MM.1S (cell line): ENCODE data around the gene SNX6.

Experiments used
- CTCF ChIP-seq: fragments of 300-600 bp; sonication (generic); IDR thresholded peaks from 2 replicates; pipeline ENCODE4 v1.5.1; 2016; ENCODE audit warnings: antibody characterized with exemption, low read length, mixed read lengths
- EZH2 ChIP-seq: fragments of 300-600 bp; sonication (generic); optimal IDR thresholded peaks from 2 replicates; pipeline ENCODE3; 2017; ENCODE audit warnings: low read depth, mild to moderate bottlenecking, antibody characterized with exemption, low read length, mixed read lengths
- EZH2phosphoT487 ChIP-seq: fragments of 300-600 bp; sonication (generic); IDR thresholded peaks from 2 replicates; pipeline ENCODE4 v1.6.1; 2018; ENCODE audit warnings: antibody characterized with exemption, low read length

- TF ChIP-seq EZH2 (no peak), CTCF (no peak), EZH2phosphoT487 (no peak)
Observed at GRCh38 chr14:34655959-34656358, 26.0 kb upstream of the SNX6 start.
